ENCODE results near the gene RAD51B.
"Not testable (repeated sequence)": the region's sequence is repeated elsewhere in the genome, so short reads cannot be mapped to it uniquely, and the experiment has no call there.

The RAD51B gene

GRCh38 chr14:68418174-68419118 is 598.9 kb downstream of the RAD51B start:
- no peak for DNase-seq (ENCODE audit: low read depth in 3 of 3, low spot score in 1 of 3)

GRCh38 chr14:68420350-68420749 is 600.8 kb downstream of the RAD51B start:
- no peak for DNase-seq (ENCODE audit: low read depth in 3 of 3, low spot score in 1 of 3)

- no peak for DNase-seq (ENCODE audit: low read depth in 3 of 3, low spot score in 1 of 3)
These were observed 601.5 kb downstream of the RAD51B start for GRCh38 chr14:68421116-68421515.

- DNase-seq (ENCODE audit: low read depth in 3 of 3, low spot score in 1 of 3) = no peak
These were observed 604.1 kb downstream of the RAD51B start for GRCh38 chr14:68423686-68424085.

- no peak for DNase-seq (ENCODE audit: low read depth in 3 of 3, low spot score in 1 of 3)
These were observed 605.0 kb downstream of the RAD51B start for GRCh38 chr14:68424443-68425172.

- DNase-seq (ENCODE audit: low read depth in 3 of 3, low spot score in 1 of 3) = no peak
These were observed 607.3 kb downstream of the RAD51B start for GRCh38 chr14:68426661-68427549.

GRCh38 chr14:68427550-68427890 is 607.9 kb downstream of the RAD51B start:
- no peak for DNase-seq (ENCODE audit: low read depth in 3 of 3, low spot score in 1 of 3)

- DNase-seq (ENCODE audit: low read depth in 3 of 3, low spot score in 1 of 3) = not testable (repeated sequence)
These were observed 609.3 kb downstream of the RAD51B start for GRCh38 chr14:68428900-68429299.

- not testable (repeated sequence) for DNase-seq (ENCODE audit: low read depth in 3 of 3, low spot score in 1 of 3)
These were observed 614.6 kb downstream of the RAD51B start for GRCh38 chr14:68434173-68434572.

GRCh38 chr14:68435631-68436030 is 616.1 kb downstream of the RAD51B start:
- DNase-seq (ENCODE audit: low read depth in 3 of 3, low spot score in 1 of 3) = not testable (repeated sequence)

GRCh38 chr14:68439676-68440075 is 620.1 kb downstream of the RAD51B start:
- no peak for DNase-seq (ENCODE audit: low read depth in 3 of 3, low spot score in 1 of 3)

GRCh38 chr14:68440820-68441219 is 621.2 kb downstream of the RAD51B start:
- DNase-seq (ENCODE audit: low read depth in 3 of 3, low spot score in 1 of 3) = no peak

GRCh38 chr14:68441542-68441941 is 622.0 kb downstream of the RAD51B start:
- DNase-seq (ENCODE audit: low read depth in 3 of 3, low spot score in 1 of 3) = no peak

GRCh38 chr14:68442828-68443629 is 623.5 kb downstream of the RAD51B start:
- DNase-seq (ENCODE audit: low read depth in 3 of 3, low spot score in 1 of 3) = no peak

- no peak for DNase-seq (ENCODE audit: low read depth in 3 of 3, low spot score in 1 of 3)
These were observed 625.0 kb downstream of the RAD51B start for GRCh38 chr14:68444449-68445168.

- no peak for DNase-seq (ENCODE audit: low read depth in 3 of 3, low spot score in 1 of 3)
These were observed 626.9 kb downstream of the RAD51B start for GRCh38 chr14:68446243-68447040.

GRCh38 chr14:68447581-68448251 is 628.1 kb downstream of the RAD51B start:
- no peak for DNase-seq (ENCODE audit: low read depth in 3 of 3, low spot score in 1 of 3)

- DNase-seq (ENCODE audit: low read depth in 3 of 3, low spot score in 1 of 3) = no peak
These were observed 628.8 kb downstream of the RAD51B start for GRCh38 chr14:68448252-68448902.

Measured in stimulated activated CD4-positive, alpha-beta T cell treated with anti-CD3 and anti-CD28 coated beads, TNF-alpha, amount 100 ng/mL, for 1 hour (primary cell).